Activated CD8-positive, alpha-beta memory T cell treated with anti-CD3 and anti-CD28 coated beads for 1 hour (primary cell): ENCODE data around the gene HECW1.

ENCODE experiments used
- DNase-seq, 2 donors: peaks; one replicate each; pipeline ENCODE4 v3.0.0-alpha.2; 2020; ENCODE audit warnings: low read depth in 1 of 2; ENCODE audit errors: extremely low read depth in 1 of 2

HECW1 gene

DNA sequence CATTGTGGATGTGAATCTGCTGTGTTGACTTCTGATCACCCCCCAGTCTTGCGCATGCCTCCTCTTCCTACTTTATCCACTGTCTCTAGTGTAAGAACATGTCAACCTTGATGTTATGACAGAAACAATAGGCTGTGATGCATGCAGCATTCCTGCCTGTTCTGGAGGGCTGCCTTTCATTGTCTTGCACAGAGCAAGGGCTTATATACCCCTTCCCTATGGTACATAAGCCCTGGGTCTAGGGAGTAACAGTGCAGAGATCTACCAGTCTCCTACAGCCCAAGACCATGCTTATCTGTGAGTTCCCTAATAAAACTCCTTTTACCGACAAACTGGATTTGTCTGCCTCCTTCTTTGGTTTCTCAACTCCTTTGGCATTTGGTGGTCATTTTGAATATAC is 293.5 kb downstream of the HECW1 start:
- no peak for DNase-seq

GRCh38 chr7:43406961-43407360 is 294.5 kb downstream of the HECW1 start:
- no peak for DNase-seq

GRCh38 chr7:43408981-43409380 is 296.5 kb downstream of the HECW1 start:
- DNase-seq: no peak

GRCh38 chr7:43417455-43417854 is 305.0 kb downstream of the HECW1 start:
- DNase-seq: no peak

- DNase-seq: no peak
Measured at GRCh38 chr7:43430411-43430810, 318.0 kb downstream of the HECW1 start.

DNA sequence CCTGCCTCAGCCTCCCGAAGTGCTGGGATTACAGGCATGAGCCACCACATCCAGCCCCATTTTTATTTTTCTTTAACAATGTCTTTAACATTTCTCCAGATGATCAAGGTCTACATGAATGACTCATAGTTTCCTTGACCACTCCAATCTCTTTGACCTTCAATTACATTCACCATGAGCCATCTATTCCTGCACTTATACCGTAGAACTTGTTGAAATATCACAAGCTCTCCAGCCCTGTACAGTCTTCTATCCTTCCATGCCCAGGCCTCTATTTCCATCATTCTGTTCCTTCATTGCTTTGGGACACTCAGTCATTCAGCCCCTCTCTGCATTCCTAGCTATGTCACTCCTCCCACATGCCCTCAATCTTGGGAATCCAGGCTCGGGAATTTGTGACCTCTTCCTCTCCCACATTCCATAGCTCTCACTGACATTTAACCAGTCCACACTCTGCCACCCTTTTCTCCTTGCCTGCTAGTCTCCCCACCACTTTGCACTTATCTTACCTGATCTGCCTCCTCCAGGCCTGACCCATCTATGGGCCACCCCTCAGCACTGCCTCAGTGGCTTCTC is 318.7 kb downstream of the HECW1 start:
- no peak for DNase-seq

- no peak for DNase-seq
Measured at GRCh38 chr7:43433639-43434038, 321.2 kb downstream of the HECW1 start.

DNA sequence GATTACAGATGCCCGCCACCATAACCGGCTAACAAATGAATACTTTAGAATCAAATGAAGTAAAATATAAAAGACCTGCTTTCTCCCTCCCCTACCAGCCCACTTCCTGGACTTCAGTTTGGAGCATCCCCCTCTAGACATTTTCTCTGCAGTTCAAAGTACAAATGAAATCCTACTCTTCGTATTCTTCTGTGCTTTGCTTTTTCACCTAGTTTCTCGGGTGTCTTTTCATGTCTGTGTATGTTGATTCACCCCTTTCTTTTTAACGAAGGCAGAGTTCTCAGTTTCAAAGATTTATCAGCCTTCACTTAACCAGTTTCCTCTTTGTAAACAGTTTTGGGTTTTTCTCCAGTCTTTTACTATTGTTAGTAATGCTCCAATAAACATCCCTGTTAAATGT is 324.6 kb downstream of the HECW1 start:
- DNase-seq: no peak

DNA sequence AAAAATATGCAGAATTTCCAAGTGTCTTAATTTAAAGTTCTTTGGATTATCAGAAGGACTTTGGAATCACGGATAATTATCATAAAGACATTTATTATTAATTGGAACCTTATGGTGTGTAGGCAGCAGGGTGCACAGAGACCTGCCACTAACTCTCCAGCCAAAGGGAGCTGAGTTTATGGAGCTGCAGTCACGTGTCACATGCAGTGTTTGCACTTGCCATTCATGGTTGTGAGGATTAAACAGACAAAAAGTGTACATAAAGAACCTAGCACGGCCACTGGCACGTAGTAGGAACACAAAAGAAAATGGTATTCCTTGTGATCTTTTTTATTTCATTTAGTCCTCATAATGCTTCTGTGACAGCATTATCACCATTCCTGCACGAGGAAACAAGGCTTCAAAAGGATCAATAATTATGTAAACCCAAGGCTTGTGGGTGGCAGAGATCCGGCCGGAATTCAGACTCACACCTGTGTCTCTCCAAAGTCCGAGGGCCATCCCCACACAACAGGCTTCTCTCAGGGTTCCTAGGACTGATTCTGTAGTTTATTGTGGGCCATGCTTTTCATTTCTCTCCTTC is 326.5 kb downstream of the HECW1 start:
- DNase-seq: no peak

- peak in 1 of 2 donors; percentile 24 for DNase-seq
Measured at GRCh38 chr7:43439631-43440401, 327.4 kb downstream of the HECW1 start.

- no peak for DNase-seq
Measured at GRCh38 chr7:43441231-43442130, 329.0 kb downstream of the HECW1 start.

DNA sequence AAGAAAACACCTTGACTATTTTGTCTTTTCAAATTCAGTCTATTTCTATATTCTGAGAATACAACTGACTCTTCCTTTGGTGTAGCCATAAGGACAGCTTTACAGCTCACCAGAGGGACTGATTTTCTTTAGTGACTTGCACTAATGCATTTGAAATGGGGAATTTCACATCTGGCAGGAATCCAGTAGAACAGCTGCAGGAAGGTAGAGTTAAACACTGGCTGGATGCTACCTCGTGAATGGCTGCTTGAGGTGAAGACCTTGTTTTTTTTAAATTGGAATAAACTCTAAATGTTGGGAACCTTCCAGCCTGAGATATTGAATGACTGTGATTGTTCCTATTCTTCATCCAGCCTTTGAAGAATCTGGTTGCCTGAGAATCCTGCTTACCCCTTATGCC is 330.9 kb downstream of the HECW1 start:
- DNase-seq: no peak

GRCh38 chr7:43444711-43445578 is 332.5 kb downstream of the HECW1 start:
- no peak for DNase-seq

GRCh38 chr7:43449577-43449976 is 337.1 kb downstream of the HECW1 start:
- no peak for DNase-seq

DNA sequence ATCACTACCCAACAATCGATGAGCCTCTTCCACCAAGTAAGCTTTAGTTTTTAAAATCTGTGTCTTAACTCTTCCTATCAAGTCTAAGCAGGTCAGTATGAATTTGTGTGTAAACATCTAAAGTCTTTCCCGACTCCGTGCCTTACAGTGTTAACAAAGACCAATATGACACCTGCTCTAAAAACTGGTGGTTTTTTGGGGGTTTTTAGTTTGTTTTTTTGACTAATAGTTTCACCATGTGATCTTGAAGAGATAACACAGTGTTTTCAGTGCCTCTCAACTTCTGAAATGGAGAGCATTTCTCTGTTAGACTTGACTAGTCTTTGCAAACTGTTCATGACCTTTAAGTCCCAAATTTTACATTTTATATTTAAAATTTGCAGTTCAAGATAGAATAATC is 338.4 kb downstream of the HECW1 start:
- no peak for DNase-seq

DNA sequence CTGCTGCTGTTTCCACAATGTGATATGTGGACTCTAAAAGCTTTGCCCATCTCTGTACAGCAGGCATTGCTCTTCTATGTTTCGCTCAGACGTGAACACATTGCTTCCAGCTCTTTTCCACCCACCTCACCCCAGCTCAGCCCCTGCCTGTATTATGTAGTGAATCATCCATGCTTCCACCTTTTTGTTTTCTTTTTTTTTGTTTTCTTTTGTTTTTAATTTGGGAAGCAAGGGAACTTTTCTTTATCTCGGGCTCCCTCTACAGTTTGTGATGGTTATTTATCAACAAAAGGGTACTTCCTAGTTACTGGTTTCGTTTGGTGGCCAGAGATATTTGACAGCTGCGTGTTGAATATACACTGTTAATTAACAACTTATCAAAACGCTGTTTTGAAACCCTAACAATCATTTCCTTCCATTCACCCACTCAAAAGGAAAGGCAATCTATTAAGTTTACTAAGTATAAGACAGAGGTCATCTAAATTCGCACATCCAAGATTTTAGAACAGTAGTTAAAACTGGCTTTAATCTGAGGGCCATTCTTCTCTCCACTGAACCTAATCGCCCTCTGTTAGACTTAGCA is 342.6 kb downstream of the HECW1 start:
- no peak for DNase-seq

DNA sequence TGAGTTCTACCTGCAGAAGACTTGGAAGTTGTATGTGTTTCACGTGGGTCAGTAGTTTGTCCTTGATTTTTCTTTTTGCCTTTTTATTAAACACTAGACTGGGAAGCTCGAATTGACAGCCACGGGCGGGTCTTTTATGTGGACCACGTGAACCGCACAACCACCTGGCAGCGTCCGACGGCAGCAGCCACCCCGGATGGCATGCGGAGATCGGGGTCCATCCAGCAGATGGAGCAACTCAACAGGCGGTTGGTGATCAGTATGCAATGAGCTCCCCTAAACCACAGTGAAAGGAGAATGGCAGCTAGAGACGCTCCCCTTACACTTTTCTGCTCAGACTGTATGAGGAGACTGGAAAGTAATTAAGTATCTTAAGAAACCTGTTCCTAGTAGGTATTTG is 343.8 kb downstream of the HECW1 start:
- DNase-seq: no peak

- no peak for DNase-seq
Measured at GRCh38 chr7:43458330-43459018, 346.0 kb downstream of the HECW1 start.

- no peak for DNase-seq
Measured at GRCh38 chr7:43459019-43459337, 346.5 kb downstream of the HECW1 start.
